Uterus (tissue), 2 donors: ENCODE results near the gene NHP2.

ENCODE experiments used
- CTCF ChIP-seq, 4 experiments: fragments of 200-600 bp in 2 of 4; fragments of 450-650 bp in 2 of 4; sonication (generic) in 2 of 4; IDR thresholded peaks; one replicate each; pipeline ENCODE4 v1.5.1; 2016 to 2019; ENCODE audit warnings: antibody characterized with exemption in 4 of 4, mild to moderate bottlenecking in 2 of 4, moderate library complexity in 1 of 4
- POLR2A ChIP-seq, 2 donors: fragments of 450-650 bp; IDR thresholded peaks; one replicate each; pipeline ENCODE4 v1.6.1; 2016; ENCODE audit warnings: antibody characterized with exemption in 2 of 2, mild to moderate bottlenecking in 1 of 2, moderate library complexity in 1 of 2

GRCh38 chr5:178198706-178199105 is 45.0 kb upstream of the NHP2 start:
- TF ChIP-seq CTCF (IDR thresholded peaks at IDR 0.05) (no peak), POLR2A (IDR thresholded peaks at IDR 0.05) (no peak)
